ENCODE measurements around the gene RBBP5. TPM values are rescaled to one million over a fixed set of nuclear protein-coding genes. Genes with fewer than 3 reads are reported as not detected.

RBBP5 gene
- total RNA-seq, 1 experiment from 2014 or later: 24.5 TPM

- no peaks in the 10 kb centered on the region for H4K20me1 ChIP-seq (ENCODE audit: insufficient read depth)
- H3K4me2 ChIP-seq (ENCODE audit: low read length): no peak overlapping the region
- POLR2A ChIA-PET: no interaction called here
- no peak for DNase-seq (ENCODE audit: low read depth, low spot score)
- H3K27me3 ChIP-seq (ENCODE audit: insufficient read depth, low read length): no peaks in the 10 kb centered on the region
- no peak overlapping the region for H3K9ac ChIP-seq (ENCODE audit: low read length)
- no peaks in the 10 kb centered on the region for H3K9me3 ChIP-seq (ENCODE audit: control insufficient read depth in 1 of 2, insufficient read depth in 1 of 2, low read depth in 1 of 2, low read length in 2 of 2)
- H3K4me3 ChIP-seq (replicated peaks in 1 of 2; ENCODE audit: low read depth in 1 of 2, low read length in 2 of 2): no peak overlapping the region
- no peaks in the 10 kb centered on the region for H3K36me3 ChIP-seq (ENCODE audit: control insufficient read depth in 1 of 2, insufficient read depth in 2 of 2, low read length in 2 of 2)
- intact Hi-C loops (cut with micrococcal nuclease): no loop called here
- no peak overlapping the region for H3K27ac ChIP-seq (ENCODE audit: low read depth, low read length)
- no peaks in the 10 kb centered on the region for H3K9me2 ChIP-seq (ENCODE audit: insufficient read depth)
- ATAC-seq: no peak; the same call in 1 of the 2 replicates
- no peaks in the 10 kb centered on the region for H3K4me1 ChIP-seq (ENCODE audit: control insufficient read depth in 1 of 2, insufficient read depth in 2 of 2, low read length in 2 of 2)
- RAD21 ChIA-PET (ENCODE audit: low non-redundant PET in 1 of 2, low total read pairs in 2 of 2, uncharacterized antibody in 2 of 2, unreplicated experiment in 2 of 2): no interaction called here
- CTCF ChIA-PET: interaction anchor here (0.8 to 1.4 kb wide), 2 partner anchors 10 to 12 kb away, joined by 3 to 6 read pairs; no protein-coding TSS in a partner anchor
- TF ChIP-seq JUND (IDR thresholded peaks at IDR 0.05) (no peak), EZH2phosphoT487 (IDR thresholded peaks at IDR 0.05; ENCODE audit: borderline replicate concordance) (no peak), ZNF274 (IDR thresholded peaks at IDR 0.05; ENCODE audit: low read depth, low read length) (no peak), CBX3 (IDR thresholded peaks at IDR 0.05; ENCODE audit: low read depth) (no peak), YY1 (IDR thresholded peaks at IDR 0.05; ENCODE audit: extremely low read depth, insufficient replicate concordance, low read depth, low read length) (no peak), EGR1 (IDR thresholded peaks at IDR 0.05; ENCODE audit: low read depth) (no peak), TCF7L2 (IDR thresholded peaks at IDR 0.05; ENCODE audit: borderline replicate concordance, extremely low read depth, insufficient read depth, insufficient read length) (no peak), EZH2 (IDR thresholded peaks at IDR 0.05) (no peak), FOSL1 (IDR thresholded peaks at IDR 0.05; ENCODE audit: low read depth) (no peak), ZFX (IDR thresholded peaks at IDR 0.05) (no peak), REST (IDR thresholded peaks at IDR 0.05; ENCODE audit: low read depth) (no peak), POLR2AphosphoS5 (IDR thresholded peaks at IDR 0.05; ENCODE audit: low read depth, low read length) (no peak), ATF3 (IDR thresholded peaks at IDR 0.05) (no peak), RAD21 (IDR thresholded peaks at IDR 0.05; ENCODE audit: low read depth) (no peak), SP1 (IDR thresholded peaks at IDR 0.05; ENCODE audit: low read depth) (no peak), CEBPB (IDR thresholded peaks at IDR 0.05; ENCODE audit: low read depth) (no peak), ZBTB33 (IDR thresholded peaks at IDR 0.05; ENCODE audit: extremely low read depth, insufficient replicate concordance, low read length) (no peak), SRF (IDR thresholded peaks at IDR 0.05; ENCODE audit: low read depth) (no peak), ELF1 (IDR thresholded peaks at IDR 0.05; ENCODE audit: borderline replicate concordance, low read depth) (no peak)
- no peaks in the 10 kb centered on the region for H3K79me2 ChIP-seq (ENCODE audit: insufficient read depth, low read length)
- no TSS peak for BruUV-seq (replicated peaks)
- no peak overlapping the region for H2AFZ ChIP-seq (ENCODE audit: low read depth, low read length, poor library complexity, severe bottlenecking)
Measured at GRCh38 chr1:205073511-205073910, 48.3 kb downstream of the RBBP5 start.

All from HCT116 (cell line).